HG03469 (cell line): Measurements from ENCODE around the gene PRKG1.
"Not testable (repeated sequence)": the region's sequence is repeated elsewhere in the genome, so short reads cannot be mapped to it uniquely, and the experiment has no call there.

ENCODE experiments used
- ATAC-seq: cut with Tn5 transposase; IDR thresholded peaks from one replicate; pipeline ENCODE4 v1.9.1; 2021; ENCODE audit warnings: mild to moderate bottlenecking, moderate library complexity, moderate number of reproducible peaks; ENCODE audit not compliant: unreplicated experiment

The PRKG1 gene

GRCh38 chr10:51405580-51406351 lies 331.5 kb downstream of the PRKG1 start:
- ATAC-seq, result no peak

DNA sequence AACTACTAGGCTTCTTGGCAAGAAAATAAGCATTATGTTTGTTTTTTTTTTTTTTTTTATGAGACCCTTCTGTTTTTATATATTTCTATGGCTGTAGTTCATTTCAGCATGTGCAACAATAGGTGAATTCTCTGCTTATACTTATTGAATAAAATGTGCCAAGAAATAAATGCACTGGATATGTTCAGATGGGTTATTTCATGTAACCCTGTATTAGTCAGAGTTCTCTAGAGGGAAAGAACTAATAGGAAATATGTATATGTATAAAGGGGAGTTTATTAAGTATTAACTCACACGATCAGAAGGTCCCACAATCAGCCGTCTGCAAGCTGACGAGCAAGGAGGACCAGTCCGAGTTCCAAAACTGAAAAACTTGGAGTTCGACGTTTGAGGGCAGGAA lies 332.3 kb downstream of the PRKG1 start:
- no peak for ATAC-seq

DNA sequence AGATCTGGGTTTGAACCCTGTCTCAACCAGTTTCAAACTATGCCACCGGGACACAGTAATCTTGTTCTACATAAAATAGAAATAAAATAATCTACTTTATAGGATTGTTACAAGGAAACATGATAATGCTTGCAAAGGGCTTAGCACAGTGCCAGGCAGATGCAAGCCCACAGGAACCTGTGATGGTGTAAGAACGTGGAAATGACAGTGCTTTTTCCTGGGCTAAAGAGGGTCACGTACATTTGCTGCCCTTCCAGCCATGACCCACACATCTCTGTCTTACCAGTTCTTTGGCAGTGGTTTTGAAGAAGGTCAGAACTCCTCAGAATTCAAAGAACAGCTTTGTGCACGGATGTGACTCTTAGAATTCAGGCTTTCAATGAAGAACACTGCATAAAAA lies 342.2 kb downstream of the PRKG1 start:
- ATAC-seq, result no peak

GRCh38 chr10:51419196-51420093 lies 345.2 kb downstream of the PRKG1 start:
- no peak for ATAC-seq

- no peak for ATAC-seq
Measured at GRCh38 chr10:51421853-51422252, 347.6 kb downstream of the PRKG1 start.

- ATAC-seq, result peak; percentile 47
Measured at GRCh38 chr10:51422311-51423120, 348.2 kb downstream of the PRKG1 start.

GRCh38 chr10:51423121-51423452 lies 348.8 kb downstream of the PRKG1 start:
- ATAC-seq, result no peak

DNA sequence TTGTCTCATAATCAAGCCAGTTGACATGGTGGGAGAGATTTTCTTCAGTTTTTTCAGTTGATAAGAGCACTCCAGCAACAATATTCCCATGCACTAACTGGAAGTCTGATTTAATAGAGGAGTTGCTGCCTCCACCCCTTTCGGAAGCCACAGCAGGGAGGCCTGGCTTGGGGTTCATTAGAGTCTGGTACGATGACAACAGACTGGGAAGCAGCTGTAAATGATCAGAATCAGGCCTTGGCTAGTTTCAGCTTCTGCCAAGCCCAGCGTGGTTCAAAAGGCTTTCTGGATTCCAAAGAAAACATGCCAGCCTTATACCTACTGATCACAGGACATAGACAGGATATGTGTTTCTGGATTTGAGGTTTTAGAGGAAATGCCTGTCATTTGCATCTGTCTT lies 351.1 kb downstream of the PRKG1 start:
- no peak for ATAC-seq

GRCh38 chr10:51427758-51428157 lies 353.5 kb downstream of the PRKG1 start:
- no peak for ATAC-seq

- ATAC-seq, result no peak
Measured at GRCh38 chr10:51430506-51430905, 356.2 kb downstream of the PRKG1 start.

DNA sequence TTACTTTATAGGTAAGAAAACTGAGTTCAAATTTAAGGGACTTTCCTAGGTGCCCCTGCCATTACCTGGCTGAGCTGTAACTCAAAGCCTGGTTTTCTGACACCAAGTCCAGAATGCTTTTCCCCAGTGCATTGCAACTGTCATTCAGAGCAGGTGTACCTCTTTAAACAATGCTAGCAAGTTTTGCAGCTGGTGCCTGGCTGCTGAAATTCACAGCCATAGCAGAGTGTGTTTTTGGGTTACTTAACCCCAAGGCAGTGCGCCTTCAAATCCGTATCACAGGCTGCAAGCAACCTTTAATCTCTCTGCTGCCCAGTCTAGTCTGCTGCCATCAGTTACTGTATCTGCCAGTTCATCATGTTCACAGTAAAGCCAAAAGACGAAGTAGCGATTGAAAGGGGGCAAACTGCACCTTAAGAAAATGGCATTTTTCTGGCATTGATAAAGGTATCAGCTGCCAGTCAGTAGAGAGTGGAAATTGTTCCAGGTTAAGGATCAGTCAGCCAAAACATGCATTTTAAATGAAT lies 359.7 kb downstream of the PRKG1 start:
- ATAC-seq, result no peak

- ATAC-seq, result no peak
Measured at GRCh38 chr10:51436805-51437204, 362.5 kb downstream of the PRKG1 start.

DNA sequence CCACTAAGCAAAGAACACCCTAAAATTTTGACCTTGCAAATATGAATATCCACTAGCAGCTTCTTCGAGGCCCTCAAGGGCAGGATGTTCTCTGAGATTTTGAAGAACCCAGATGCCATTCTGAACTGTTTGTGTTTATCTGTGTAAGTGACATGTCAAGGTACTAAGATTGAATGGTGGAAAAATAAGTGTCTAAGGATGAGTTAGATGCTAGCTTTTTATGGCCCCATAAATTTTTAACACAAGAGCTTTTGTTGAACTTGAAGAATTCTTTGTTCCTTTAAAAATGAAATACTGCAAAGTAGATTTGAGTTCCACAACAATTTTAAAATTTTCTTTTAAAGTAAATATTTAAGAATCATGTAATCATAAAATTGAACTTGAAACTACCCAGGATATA lies 365.4 kb downstream of the PRKG1 start:
- ATAC-seq, result no peak

- ATAC-seq, result no peak
Measured at GRCh38 chr10:51445588-51445987, 371.3 kb downstream of the PRKG1 start.

DNA sequence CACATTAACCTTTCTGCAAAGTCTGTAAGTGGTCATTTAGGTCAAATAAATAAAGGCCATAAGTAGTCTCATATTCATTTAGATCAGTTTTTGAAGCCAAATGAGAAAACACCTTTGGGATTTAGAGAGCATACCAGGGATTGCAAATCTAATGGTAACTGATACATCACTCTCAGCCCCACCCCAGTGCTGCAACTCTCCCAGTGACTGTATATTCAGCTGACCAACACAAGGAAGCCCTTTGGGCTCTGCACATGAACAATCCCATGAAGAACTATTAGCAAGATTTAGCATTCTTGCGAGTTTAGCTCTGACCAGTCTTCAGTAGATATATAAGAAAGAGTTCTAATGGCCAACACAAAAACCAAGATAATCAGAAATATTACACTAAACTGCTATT lies 372.8 kb downstream of the PRKG1 start:
- no peak for ATAC-seq

DNA sequence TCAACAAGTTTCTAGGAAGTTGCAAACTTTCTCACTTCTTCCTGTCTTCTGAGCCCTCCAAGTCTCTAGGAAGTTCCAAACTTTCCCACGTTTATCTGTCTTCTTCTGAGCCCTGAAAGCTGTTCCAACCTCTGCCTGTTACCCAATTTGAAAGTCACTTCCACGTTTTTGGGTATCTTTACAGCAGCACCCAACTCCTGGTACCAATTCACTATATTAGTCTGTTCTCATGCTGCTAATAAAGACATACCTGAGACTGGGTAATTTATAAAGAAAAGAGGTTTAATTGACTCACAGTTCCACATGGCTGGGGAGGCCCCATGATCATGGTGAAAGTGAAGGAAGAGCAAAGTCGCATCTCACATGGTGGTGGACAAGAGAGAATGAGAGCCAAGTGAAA lies 381.5 kb downstream of the PRKG1 start:
- not testable (repeated sequence) for ATAC-seq

DNA sequence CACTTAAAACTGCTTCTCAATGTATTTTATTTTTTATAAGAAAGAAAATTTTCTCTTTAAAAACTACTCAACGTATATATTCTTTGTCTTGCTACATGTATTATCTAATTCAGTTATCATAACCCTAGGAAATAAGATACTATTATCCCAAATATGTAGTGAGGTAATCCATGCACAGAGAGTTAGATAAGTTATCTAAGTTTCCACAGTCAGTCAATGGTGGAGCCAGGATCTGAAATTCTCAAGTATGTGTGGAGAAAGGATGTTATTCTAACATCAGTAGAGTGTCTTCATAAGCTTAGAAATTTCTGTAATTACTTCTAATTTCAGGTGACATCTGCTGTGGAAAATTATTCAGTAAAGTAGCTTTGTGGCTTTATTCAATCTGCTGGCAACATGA lies 385.2 kb downstream of the PRKG1 start:
- no peak for ATAC-seq

- no peak for ATAC-seq
Measured at GRCh38 chr10:51462076-51462779, 387.9 kb downstream of the PRKG1 start.

- no peak for ATAC-seq
Measured at GRCh38 chr10:51468424-51468823, 394.1 kb downstream of the PRKG1 start.

DNA sequence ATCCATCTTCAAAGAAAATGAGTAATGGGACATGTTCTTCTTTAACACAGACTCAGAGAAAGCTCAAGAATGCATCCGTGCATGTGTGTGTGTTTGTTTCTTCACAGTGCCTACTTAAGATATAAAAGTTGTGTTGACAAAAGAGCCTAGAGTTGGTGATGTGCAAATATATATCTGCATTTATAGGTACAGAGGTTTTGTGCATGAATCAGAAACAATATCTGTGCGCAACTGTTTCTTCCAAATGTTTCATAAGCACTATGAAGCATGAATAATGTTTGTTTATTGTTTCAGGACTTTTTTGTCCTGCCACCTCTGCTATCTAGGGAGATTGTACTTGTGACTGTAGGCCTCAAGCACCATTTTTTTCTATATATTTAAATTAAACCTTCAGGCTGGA lies 395.4 kb downstream of the PRKG1 start:
- no peak for ATAC-seq

DNA sequence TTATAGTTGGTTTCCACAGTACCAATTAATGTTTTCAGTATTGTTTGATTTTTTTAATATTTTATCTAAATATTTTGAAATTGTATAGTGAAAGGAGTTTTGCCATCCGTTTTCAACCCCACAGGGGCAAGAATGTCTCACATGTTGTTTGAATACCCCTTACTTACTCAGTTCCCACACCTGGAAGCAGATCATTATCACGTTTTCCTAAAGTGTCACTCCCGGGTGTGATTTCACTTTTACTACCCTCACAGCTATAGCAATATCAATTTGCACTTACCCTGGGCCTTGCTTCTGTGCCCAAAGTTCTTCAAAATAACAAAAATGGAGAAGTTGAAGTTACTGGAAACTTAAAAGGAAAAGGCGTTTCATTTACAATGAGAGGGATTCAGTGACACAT lies 397.0 kb downstream of the PRKG1 start:
- ATAC-seq, result no peak
